Islet precursor cell (in vitro differentiated cells): ENCODE results near the gene NR3C1.
A peak's percentile ranks its signal among the peaks of the same experiment; 100 is the strongest.

Source experiments
- DNase-seq: peaks from one replicate; pipeline ENCODE4 v3.0.0-alpha.2; 2018

The NR3C1 gene

GRCh38 chr5:143403593-143404415 lies at the start of gene NR3C1:
NR3C1 (minus strand) TSS chr5:143403686; CDS start chr5:143400839, 2,847 bp downstream.
- DNase-seq, result peak; percentile 82

GRCh38 chr5:143449772-143450171 lies 46.3 kb upstream of the NR3C1 start:
- no peak for DNase-seq

- no peak for DNase-seq
Observed at GRCh38 chr5:143448518-143448917, 45.0 kb upstream of the NR3C1 start.

GRCh38 chr5:143447983-143448382 lies 44.5 kb upstream of the NR3C1 start:
- DNase-seq, result no peak

- no peak for DNase-seq
Observed at GRCh38 chr5:143446535-143447226, 43.2 kb upstream of the NR3C1 start.

GRCh38 chr5:143445776-143446175 lies 42.3 kb upstream of the NR3C1 start:
- DNase-seq, result no peak

GRCh38 chr5:143443330-143443729 lies 39.8 kb upstream of the NR3C1 start:
- DNase-seq, result no peak

GRCh38 chr5:143442385-143442784 lies 38.9 kb upstream of the NR3C1 start:
- DNase-seq, result no peak

- no peak for DNase-seq
Observed at GRCh38 chr5:143440448-143441115, 37.1 kb upstream of the NR3C1 start.

GRCh38 chr5:143437666-143438273 lies 34.3 kb upstream of the NR3C1 start:
- peak; percentile 55 for DNase-seq

GRCh38 chr5:143436871-143437270 lies 33.4 kb upstream of the NR3C1 start:
- DNase-seq, result no peak

- DNase-seq, result no peak
Observed at GRCh38 chr5:143435210-143435657, 31.7 kb upstream of the NR3C1 start.

GRCh38 chr5:143434261-143435209 lies 31.0 kb upstream of the NR3C1 start:
- DNase-seq, result no peak

- no peak for DNase-seq
Observed at GRCh38 chr5:143433670-143434069, 30.2 kb upstream of the NR3C1 start.

GRCh38 chr5:143432658-143433239 lies 29.3 kb upstream of the NR3C1 start:
- no peak for DNase-seq

GRCh38 chr5:143431789-143432188 lies 28.3 kb upstream of the NR3C1 start:
- no peak for DNase-seq

- DNase-seq, result no peak
Observed at GRCh38 chr5:143428738-143429420, 25.4 kb upstream of the NR3C1 start.

- no peak for DNase-seq
Observed at GRCh38 chr5:143428155-143428554, 24.7 kb upstream of the NR3C1 start.

GRCh38 chr5:143427122-143427735 lies 23.7 kb upstream of the NR3C1 start:
- no peak for DNase-seq

- no peak for DNase-seq
Observed at GRCh38 chr5:143426437-143426991, 23.0 kb upstream of the NR3C1 start.
